ENCODE data around the gene SVOP. TPM values are rescaled to one million over a fixed set of nuclear protein-coding genes. Genes with fewer than 3 reads are reported as not detected.
"Not testable (repeated sequence)": the region's sequence is repeated elsewhere in the genome, so short reads cannot be mapped to it uniquely, and the experiment has no call there.

Gene SVOP
- total RNA-seq, 1 experiment from 2014 or later: not detected

- no peak for DNase-seq (ENCODE audit: low spot score)
Measured at GRCh38 chr12:109029411-109029810, 8.5 kb upstream of the SVOP start.

GRCh38 chr12:109028624-109029023, 7.8 kb upstream of the SVOP start:
- not testable (repeated sequence) for DNase-seq (ENCODE audit: low spot score)

GRCh38 chr12:109027767-109028166, 6.9 kb upstream of the SVOP start:
- no peak for DNase-seq (ENCODE audit: low spot score)

GRCh38 chr12:109020146-109020795, 597 bp downstream of the SVOP start:
- no peak for DNase-seq (ENCODE audit: low spot score)

- no peak for DNase-seq (ENCODE audit: low spot score)
Measured at GRCh38 chr12:109018296-109018695, 2.6 kb downstream of the SVOP start.

GRCh38 chr12:109016978-109017377, 3.9 kb downstream of the SVOP start:
- no peak for DNase-seq (ENCODE audit: low spot score)

GRCh38 chr12:109016016-109016415, 4.9 kb downstream of the SVOP start:
- DNase-seq (ENCODE audit: low spot score): no peak

- DNase-seq (ENCODE audit: low spot score): no peak
Measured at GRCh38 chr12:109014984-109015765, 5.7 kb downstream of the SVOP start.

GRCh38 chr12:109010259-109010658, 10.6 kb downstream of the SVOP start:
- DNase-seq (ENCODE audit: low spot score): no peak

- no peak for DNase-seq (ENCODE audit: low spot score)
Measured at GRCh38 chr12:109009766-109010165, 11.1 kb downstream of the SVOP start.

- no peak for DNase-seq (ENCODE audit: low spot score)
Measured at GRCh38 chr12:109004017-109004416, 16.9 kb downstream of the SVOP start.

- no peak for DNase-seq (ENCODE audit: low spot score)
Measured at GRCh38 chr12:108996320-108996719, 24.5 kb downstream of the SVOP start.

GRCh38 chr12:108995370-108995992, 25.4 kb downstream of the SVOP start:
- DNase-seq (ENCODE audit: low spot score): no peak

GRCh38 chr12:108990103-108990502, 30.8 kb downstream of the SVOP start:
- not testable (repeated sequence) for DNase-seq (ENCODE audit: low spot score)

GRCh38 chr12:108989376-108989775, 31.5 kb downstream of the SVOP start:
- no peak for DNase-seq (ENCODE audit: low spot score)

GRCh38 chr12:108985750-108986149, 35.1 kb downstream of the SVOP start:
- DNase-seq (ENCODE audit: low spot score): no peak

- no peak for DNase-seq (ENCODE audit: low spot score)
Measured at GRCh38 chr12:108983227-108983626, 37.6 kb downstream of the SVOP start.

- DNase-seq (ENCODE audit: low spot score): no peak
Measured at GRCh38 chr12:108982621-108983219, 38.1 kb downstream of the SVOP start.

- no peak for DNase-seq (ENCODE audit: low spot score)
Measured at GRCh38 chr12:108981835-108982234, 39.0 kb downstream of the SVOP start.

- DNase-seq (ENCODE audit: low spot score): no peak
Measured at GRCh38 chr12:108980831-108981618, 39.8 kb downstream of the SVOP start.

- no peak for DNase-seq (ENCODE audit: low spot score)
Measured at GRCh38 chr12:108977360-108977759, 43.5 kb downstream of the SVOP start.
